NCI-H2227 treated with DMSO at 0.1 percent for 48 hours (cell line): ENCODE measurements around the gene GRIN3A.
"Not testable (repeated sequence)": the region's sequence is repeated elsewhere in the genome, so short reads cannot be mapped to it uniquely, and the experiment has no call there.

Source experiments
- DNase-seq: peaks from one replicate; lab custom pipeline; 2025; lab: John Stamatoyannopoulos, UW

Gene GRIN3A

GRCh38 chr9:101738566-101739183 lies at the start of gene GRIN3A:
Gene GRIN3A (minus strand): TSS chr9:101738647. CDS start chr9:101737979, 668 bp downstream.
- no peak for DNase-seq

- DNase-seq, result no peak
Observed at GRCh38 chr9:101787891-101788290, 49.4 kb upstream of the GRIN3A start.

- no peak for DNase-seq
Observed at GRCh38 chr9:101778332-101778731, 39.9 kb upstream of the GRIN3A start.

- DNase-seq, result no peak
Observed at GRCh38 chr9:101764472-101764871, 26.0 kb upstream of the GRIN3A start.

- DNase-seq, result no peak
Observed at GRCh38 chr9:101758304-101758930, 20.0 kb upstream of the GRIN3A start.

- no peak for DNase-seq
Observed at GRCh38 chr9:101753716-101754115, 15.3 kb upstream of the GRIN3A start.

- DNase-seq, result no peak
Observed at GRCh38 chr9:101751895-101752294, 13.4 kb upstream of the GRIN3A start.

GRCh38 chr9:101739311-101739710 lies 864 bp upstream of the GRIN3A start:
- DNase-seq, result no peak

GRCh38 chr9:101737705-101738565 lies 512 bp downstream of the GRIN3A start:
- DNase-seq, result no peak

GRCh38 chr9:101737165-101737704 lies 1.2 kb downstream of the GRIN3A start:
- DNase-seq, result no peak

GRCh38 chr9:101736717-101737116 lies 1.7 kb downstream of the GRIN3A start:
- no peak for DNase-seq

GRCh38 chr9:101731429-101731828 lies 7.0 kb downstream of the GRIN3A start:
- DNase-seq, result no peak

GRCh38 chr9:101727612-101728524 lies 10.6 kb downstream of the GRIN3A start:
- DNase-seq, result no peak

- DNase-seq, result not testable (repeated sequence)
Observed at GRCh38 chr9:101724271-101724670, 14.2 kb downstream of the GRIN3A start.

- no peak for DNase-seq
Observed at GRCh38 chr9:101718192-101718591, 20.3 kb downstream of the GRIN3A start.

- DNase-seq, result no peak
Observed at GRCh38 chr9:101716629-101717028, 21.8 kb downstream of the GRIN3A start.

- DNase-seq, result no peak
Observed at GRCh38 chr9:101711330-101711941, 27.0 kb downstream of the GRIN3A start.

- no peak for DNase-seq
Observed at GRCh38 chr9:101708855-101709254, 29.6 kb downstream of the GRIN3A start.

- no peak for DNase-seq
Observed at GRCh38 chr9:101707721-101708120, 30.7 kb downstream of the GRIN3A start.

- no peak for DNase-seq
Observed at GRCh38 chr9:101706997-101707396, 31.4 kb downstream of the GRIN3A start.

- DNase-seq, result no peak
Observed at GRCh38 chr9:101706261-101706798, 32.1 kb downstream of the GRIN3A start.
